Activated naive CD8-positive, alpha-beta T cell (primary cell): ENCODE data around the gene AKAP13.

Source experiments
- H3K27ac Mint-ChIP-seq: one replicate; pipeline ENCODE4 v1.8.0; 2021; ENCODE audit warnings: mixed read lengths
- H3K27me3 Mint-ChIP-seq: one replicate; pipeline ENCODE4 v1.8.0; 2021; ENCODE audit warnings: mixed read lengths
- H3K36me3 Mint-ChIP-seq: one replicate; pipeline ENCODE4 v1.8.0; 2021; ENCODE audit warnings: mixed read lengths
- H3K4me1 Mint-ChIP-seq: one replicate; pipeline ENCODE4 v1.8.0; 2021; ENCODE audit warnings: low read depth, mixed read lengths
- H3K4me3 Mint-ChIP-seq: one replicate; pipeline ENCODE4 v1.8.0; 2021; ENCODE audit warnings: mild to moderate bottlenecking, mixed read lengths
- H3K9me3 Mint-ChIP-seq: one replicate; pipeline ENCODE4 v1.8.0; 2021; ENCODE audit warnings: low read depth, mixed read lengths

Gene AKAP13

DNA sequence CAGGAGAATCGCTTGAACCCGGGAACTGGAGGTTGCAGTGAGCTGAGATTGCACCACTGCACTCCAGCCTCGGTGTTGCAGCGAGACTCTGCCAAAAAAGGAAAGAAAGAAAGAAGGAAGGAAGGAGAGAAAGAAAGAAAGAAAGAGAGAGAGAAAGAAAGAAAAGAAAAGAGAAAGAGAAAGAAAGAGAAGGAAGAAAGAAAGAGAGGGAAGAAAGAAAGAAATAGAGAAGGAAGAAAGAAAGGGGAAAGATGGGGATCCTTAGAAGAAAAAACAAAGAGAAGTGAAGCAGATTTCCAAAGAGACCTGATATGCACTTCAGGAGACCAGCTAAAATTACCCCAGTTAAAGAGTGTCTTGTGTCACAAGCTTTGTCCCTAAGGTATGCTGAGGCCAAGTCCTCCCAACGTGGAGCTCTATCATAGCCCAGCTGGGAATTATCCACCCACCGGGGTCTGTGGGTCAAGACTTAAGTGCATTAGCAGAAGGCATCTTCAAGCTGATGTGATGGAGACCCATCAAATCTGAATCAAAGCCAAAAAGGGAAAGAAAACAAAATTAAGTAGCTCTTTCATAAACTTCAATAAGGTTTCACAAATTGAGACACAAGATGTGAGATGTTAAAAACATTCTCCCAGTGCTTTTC, 17.8 kb upstream of the AKAP13 start:
- Mint-ChIP-seq H3K36me3 (no peaks in the 10 kb centered on the region), H3K9me3 (no peaks in the 10 kb centered on the region), H3K4me3 (no peak overlapping the region), H3K27ac (no peak overlapping the region), H3K27me3 (no peaks in the 10 kb centered on the region), H3K4me1 (peaks cover 21% of the 10 kb centered on the region)

- H3K27me3 Mint-ChIP-seq, result no peaks in the 10 kb centered on the region
- no peaks in the 10 kb centered on the region for H3K9me3 Mint-ChIP-seq
- no peak overlapping the region for H3K4me3 Mint-ChIP-seq
- no peak overlapping the region for H3K27ac Mint-ChIP-seq
- H3K36me3 Mint-ChIP-seq, result no peaks in the 10 kb centered on the region
- peaks cover 28% of the 10 kb centered on the region for H3K4me1 Mint-ChIP-seq
These were observed 14.4 kb upstream of the AKAP13 start for GRCh38 chr15:85365980-85366379.

DNA sequence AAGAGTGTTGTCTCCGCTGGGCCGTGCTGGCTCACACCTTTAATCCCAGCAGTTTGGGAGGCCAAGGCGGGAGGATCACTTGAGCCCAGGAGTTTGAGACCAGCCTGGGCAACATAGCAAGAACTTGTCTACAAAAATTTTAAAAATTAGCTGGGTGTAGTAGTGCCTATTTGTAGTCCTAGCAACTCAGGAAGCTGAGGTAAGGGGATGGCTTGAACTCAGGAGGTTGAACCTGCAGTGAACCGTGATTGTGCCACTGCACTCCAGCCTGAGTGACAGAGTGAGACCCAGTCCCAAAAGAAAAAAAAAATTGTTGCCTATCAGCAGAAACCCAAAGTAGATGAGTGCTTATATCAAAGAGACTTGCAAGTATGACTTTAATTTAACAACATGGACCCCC, 12.7 kb upstream of the AKAP13 start:
- H3K4me1 Mint-ChIP-seq, result peaks cover 28% of the 10 kb centered on the region
- H3K27me3 Mint-ChIP-seq, result no peaks in the 10 kb centered on the region
- no peak overlapping the region for H3K4me3 Mint-ChIP-seq
- H3K9me3 Mint-ChIP-seq, result no peaks in the 10 kb centered on the region
- H3K36me3 Mint-ChIP-seq, result no peaks in the 10 kb centered on the region
- peak overlapping the region; percentile 30 for H3K27ac Mint-ChIP-seq

DNA sequence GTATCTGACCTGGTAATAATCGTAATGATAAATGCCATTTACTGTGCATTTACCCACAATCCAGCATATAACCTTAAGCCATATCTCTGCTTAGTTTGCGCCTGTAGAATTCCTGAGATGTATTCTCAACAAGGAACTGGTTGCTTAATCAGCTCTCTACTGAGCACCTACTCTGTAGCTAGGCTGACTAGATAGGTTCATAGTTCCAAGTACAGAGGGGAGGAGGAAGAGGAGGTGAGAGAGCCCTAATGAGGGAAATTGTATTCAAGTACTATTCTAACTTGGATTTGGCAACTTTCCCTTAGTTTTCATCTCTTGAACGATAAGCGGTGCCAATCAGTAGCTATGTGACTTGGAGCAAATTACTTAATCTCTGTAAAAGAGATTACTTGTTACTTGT, 5.6 kb upstream of the AKAP13 start:
- H3K9me3 Mint-ChIP-seq, result no peaks in the 10 kb centered on the region
- no peak overlapping the region for H3K27ac Mint-ChIP-seq
- H3K27me3 Mint-ChIP-seq, result no peaks in the 10 kb centered on the region
- H3K4me3 Mint-ChIP-seq, result no peak overlapping the region
- peaks cover 25% of the 10 kb centered on the region for H3K4me1 Mint-ChIP-seq
- no peaks in the 10 kb centered on the region for H3K36me3 Mint-ChIP-seq

GRCh38 chr15:85377269-85377668, 3.1 kb upstream of the AKAP13 start:
- peak overlapping the region; percentile 42 for H3K4me3 Mint-ChIP-seq
- no peaks in the 10 kb centered on the region for H3K9me3 Mint-ChIP-seq
- peak overlapping the region; percentile 58 for H3K27ac Mint-ChIP-seq
- H3K4me1 Mint-ChIP-seq, result peaks cover 30% of the 10 kb centered on the region
- H3K27me3 Mint-ChIP-seq, result no peaks in the 10 kb centered on the region
- no peaks in the 10 kb centered on the region for H3K36me3 Mint-ChIP-seq

DNA sequence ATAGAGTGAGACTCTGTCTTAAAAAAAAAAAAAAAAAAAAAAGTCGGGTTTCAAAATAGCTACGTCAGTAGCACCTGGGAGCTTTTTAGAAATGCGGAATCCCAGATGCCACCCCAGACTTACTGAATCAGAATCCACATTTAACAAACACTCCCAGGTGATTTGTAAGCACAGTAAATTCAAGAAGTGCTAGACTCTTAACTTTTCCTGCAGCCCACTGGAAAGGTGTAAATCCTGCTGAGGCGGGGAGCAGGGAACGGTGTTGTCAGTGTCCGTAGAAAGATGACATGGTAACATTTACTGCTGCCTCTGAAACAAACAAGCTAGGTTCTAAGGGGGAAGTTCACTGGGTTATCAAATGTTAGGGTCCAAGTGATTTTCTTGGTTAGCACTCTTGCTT, 2.4 kb upstream of the AKAP13 start:
- H3K4me1 Mint-ChIP-seq, result peaks cover 37% of the 10 kb centered on the region
- no peaks in the 10 kb centered on the region for H3K36me3 Mint-ChIP-seq
- no peak overlapping the region for H3K4me3 Mint-ChIP-seq
- no peaks in the 10 kb centered on the region for H3K9me3 Mint-ChIP-seq
- no peaks in the 10 kb centered on the region for H3K27me3 Mint-ChIP-seq
- H3K27ac Mint-ChIP-seq, result no peak overlapping the region

GRCh38 chr15:85379403-85380131, 836 bp upstream of the AKAP13 start:
- H3K27me3 Mint-ChIP-seq, result no peaks in the 10 kb centered on the region
- H3K9me3 Mint-ChIP-seq, result no peaks in the 10 kb centered on the region
- peaks cover 52% of the 10 kb centered on the region for H3K4me1 Mint-ChIP-seq
- peak overlapping the region; percentile 88 for H3K27ac Mint-ChIP-seq
- peaks cover under 1% of the 10 kb centered on the region for H3K36me3 Mint-ChIP-seq
- H3K4me3 Mint-ChIP-seq, result peak overlapping the region; percentile 87

DNA sequence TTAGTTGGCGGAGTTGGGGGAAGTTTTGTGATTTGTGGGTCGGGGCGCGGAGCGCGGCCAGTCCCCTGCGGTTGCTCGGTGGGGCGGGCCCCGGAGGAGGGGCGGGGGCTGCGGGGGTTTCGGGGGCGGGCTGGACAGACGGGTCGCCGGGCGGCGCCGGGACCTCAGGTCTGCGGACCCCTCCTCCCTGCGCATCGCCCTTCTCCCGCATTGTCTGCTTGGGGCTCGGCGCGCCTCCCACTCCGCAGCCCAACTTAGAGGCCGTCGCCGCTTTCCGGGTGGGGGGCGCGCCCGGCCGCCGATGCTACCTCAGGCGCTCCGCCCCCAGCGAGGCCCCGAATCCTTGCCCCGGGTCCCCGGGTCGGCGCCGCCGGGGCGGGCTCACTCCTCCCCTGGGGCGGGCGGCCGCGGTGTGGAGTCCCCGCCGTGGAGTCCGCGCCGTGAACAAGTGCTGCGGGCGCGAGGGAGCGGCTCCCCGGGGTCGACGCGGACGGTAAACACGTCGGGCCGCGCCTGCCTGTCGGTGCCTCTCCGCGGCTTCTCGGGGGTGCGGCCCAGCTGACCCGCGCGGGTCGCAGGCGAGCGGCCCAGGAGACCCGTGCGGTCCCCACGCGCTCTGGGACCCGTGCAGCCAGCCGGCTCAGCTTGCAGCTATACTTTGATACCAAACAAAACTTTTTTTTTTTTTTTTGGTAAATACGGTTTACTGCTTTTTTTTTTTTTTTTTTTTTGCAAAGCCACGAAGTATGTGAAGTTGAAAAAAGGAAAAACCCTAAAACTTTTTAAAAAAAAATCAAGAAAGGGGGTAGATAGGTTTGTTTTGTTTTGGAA, 624 bp downstream of the AKAP13 start:
- Mint-ChIP-seq H3K27me3 (no peaks in the 10 kb centered on the region), H3K4me3 (peak overlapping the region; percentile 91), H3K4me1 (peaks cover 65% of the 10 kb centered on the region), H3K36me3 (peaks cover 6% of the 10 kb centered on the region), H3K27ac (peak overlapping the region; percentile 88), H3K9me3 (no peaks in the 10 kb centered on the region)

- Mint-ChIP-seq H3K4me3 (peak overlapping the region; percentile 91), H3K27me3 (no peaks in the 10 kb centered on the region)
These were observed 1.7 kb downstream of the AKAP13 start for GRCh38 chr15:85381850-85382751.

DNA sequence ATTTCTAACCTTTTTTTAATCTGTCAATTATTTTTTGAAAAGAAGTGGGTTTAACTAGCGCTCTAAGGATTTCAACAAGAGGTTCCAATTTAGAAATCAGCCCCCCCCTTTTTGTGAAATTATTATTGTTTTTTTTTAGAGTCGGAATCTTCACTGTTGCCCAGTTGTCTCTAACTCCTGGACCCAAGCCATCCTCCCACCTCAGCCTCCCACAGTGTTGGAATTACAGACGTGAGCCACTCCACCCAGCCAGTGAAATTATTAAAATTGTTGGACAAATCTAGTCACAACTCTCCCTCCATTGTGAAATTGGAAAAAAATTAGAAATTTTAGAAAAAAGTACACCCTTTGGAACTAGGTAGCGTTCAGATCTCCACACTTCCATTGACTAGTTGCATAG, 2.5 kb downstream of the AKAP13 start:
- Mint-ChIP-seq H3K27ac (peak overlapping the region; percentile 58), H3K27me3 (no peaks in the 10 kb centered on the region), H3K9me3 (no peaks in the 10 kb centered on the region), H3K4me1 (peaks cover 68% of the 10 kb centered on the region), H3K4me3 (peak overlapping the region; percentile 91), H3K36me3 (peaks cover 6% of the 10 kb centered on the region)

More at GRCh38 chr15:85381850-85382751, 1.7 kb downstream of the AKAP13 start:
- Mint-ChIP-seq H3K9me3 (no peaks in the 10 kb centered on the region), H3K36me3 (peaks cover 6% of the 10 kb centered on the region), H3K4me1 (peaks cover 66% of the 10 kb centered on the region), H3K27ac (peak overlapping the region; percentile 88)

DNA sequence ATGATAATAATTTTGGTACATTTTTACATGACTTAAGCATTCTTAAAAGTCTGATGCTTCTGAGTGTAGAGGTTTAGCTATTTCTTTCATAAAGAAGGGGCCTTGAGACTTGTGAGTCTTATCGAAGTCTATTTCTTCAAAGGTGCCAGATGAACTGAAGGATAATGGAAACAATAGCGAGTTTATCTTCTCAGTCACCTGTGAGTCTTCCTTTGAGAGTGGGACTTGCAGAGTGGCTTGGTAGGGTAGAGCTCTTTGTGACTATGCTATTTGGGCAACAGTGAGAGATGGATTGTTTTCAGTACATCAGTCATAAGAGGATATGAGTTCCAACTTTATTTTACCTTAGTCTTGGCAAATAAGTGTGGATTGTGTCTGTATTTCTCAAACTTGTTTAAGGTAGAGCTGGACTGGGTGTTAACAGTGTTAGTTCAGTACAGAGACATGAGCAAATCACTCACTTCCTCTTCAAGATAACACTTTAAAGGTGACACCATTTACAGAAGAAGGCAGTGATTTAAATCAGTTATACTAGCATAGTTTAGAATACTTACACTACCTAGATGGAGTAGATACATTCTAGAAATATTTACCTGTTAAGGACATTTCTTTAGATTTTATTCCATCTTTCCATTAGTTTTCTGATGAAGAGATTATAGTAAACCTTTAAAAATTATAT, 3.2 kb downstream of the AKAP13 start:
- H3K9me3 Mint-ChIP-seq, result no peaks in the 10 kb centered on the region
- H3K36me3 Mint-ChIP-seq, result peaks cover 6% of the 10 kb centered on the region
- peak overlapping the region; percentile 22 for H3K27ac Mint-ChIP-seq
- H3K4me1 Mint-ChIP-seq, result peaks cover 64% of the 10 kb centered on the region
- H3K4me3 Mint-ChIP-seq, result peak overlapping the region; percentile 91
- H3K27me3 Mint-ChIP-seq, result no peaks in the 10 kb centered on the region

- Mint-ChIP-seq H3K4me1 (peaks cover 56% of the 10 kb centered on the region), H3K4me3 (no peak overlapping the region), H3K36me3 (peaks cover 6% of the 10 kb centered on the region), H3K27ac (no peak overlapping the region), H3K9me3 (no peaks in the 10 kb centered on the region), H3K27me3 (no peaks in the 10 kb centered on the region)
These were observed 5.9 kb downstream of the AKAP13 start for GRCh38 chr15:85386261-85386660.

DNA sequence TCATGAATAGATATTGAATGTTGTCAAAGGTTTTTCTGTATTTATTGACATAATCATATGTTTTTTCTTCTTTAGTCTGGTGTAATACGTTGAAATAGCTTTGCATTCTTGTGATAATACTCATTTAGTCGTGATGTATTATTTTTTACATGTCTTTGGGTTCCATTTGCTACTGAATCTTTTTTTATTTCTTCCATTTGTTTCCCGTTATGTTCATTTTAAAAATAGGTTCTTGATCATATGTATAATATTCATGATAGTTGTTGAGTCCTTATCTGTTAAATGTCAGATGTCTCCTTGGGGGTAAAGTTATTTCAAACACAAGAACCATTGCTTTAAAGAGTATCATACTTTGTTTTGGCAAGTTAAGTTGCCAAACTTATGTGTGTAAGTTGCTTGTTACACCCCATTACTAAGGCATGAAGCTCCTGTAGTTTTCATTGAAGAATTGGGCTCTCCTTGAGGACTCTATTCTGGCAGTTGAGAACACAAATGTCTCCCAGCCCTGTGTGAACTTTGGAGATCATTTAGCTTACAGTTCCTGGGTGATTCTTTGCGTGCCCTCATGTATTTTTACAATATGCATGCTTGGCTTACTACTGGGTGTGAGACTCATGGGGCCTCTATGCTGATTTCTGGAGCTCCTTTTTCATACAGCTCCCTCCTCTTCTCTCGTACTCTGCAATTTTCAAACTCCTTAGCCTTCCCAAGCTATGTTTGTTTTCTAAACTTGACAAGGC, 8.3 kb downstream of the AKAP13 start:
- no peaks in the 10 kb centered on the region for H3K9me3 Mint-ChIP-seq
- no peaks in the 10 kb centered on the region for H3K27me3 Mint-ChIP-seq
- H3K27ac Mint-ChIP-seq, result no peak overlapping the region
- no peak overlapping the region for H3K4me3 Mint-ChIP-seq
- peaks cover 6% of the 10 kb centered on the region for H3K36me3 Mint-ChIP-seq
- peaks cover 48% of the 10 kb centered on the region for H3K4me1 Mint-ChIP-seq
